CD8-positive, alpha-beta memory T cell (primary cell): ENCODE results near the gene PTAFR. TPM values are rescaled to one million over a fixed set of nuclear protein-coding genes. Genes with fewer than 3 reads are reported as not detected.

Experiments
- CTCF ChIA-PET: fragments of 350-600 bp; sonication (Branson Sonifier 250); formaldehyde crosslinking; loops from one replicate; lab custom pipeline; 2021; ENCODE audit warnings: antibody characterized with exemption; lab: Charles Lee
- POLR2A ChIA-PET: fragments of 350-600 bp; sonication (Branson Sonifier 250); formaldehyde crosslinking; loops from one replicate; lab custom pipeline; 2021; ENCODE audit warnings: antibody characterized with exemption; lab: Charles Lee
- DNase-seq, 5 donors: peaks; one replicate each; pipeline versions ENCODE4 v3.0.0 to v3.0.0-alpha.2; 2020 to 2022; ENCODE audit warnings: mixed read lengths in 1 of 5
- H3K27ac ChIP-seq: one replicate; pipeline ENCODE4 v1.7.0; 2013; ENCODE audit warnings: low read depth, mild to moderate bottlenecking, low read length, moderate library complexity
- H3K27me3 ChIP-seq: 2 replicates; pipeline ENCODE4 v1.7.0; 2013; ENCODE audit warnings: low read length, mild to moderate bottlenecking; ENCODE audit not compliant: insufficient read depth, poor library complexity, severe bottlenecking
- H3K36me3 ChIP-seq: 2 replicates; pipeline ENCODE4 v1.7.0; 2013; ENCODE audit warnings: mild to moderate bottlenecking, low read length, moderate library complexity; ENCODE audit not compliant: insufficient read depth
- H3K4me1 ChIP-seq: 2 replicates; pipeline ENCODE4 v1.7.0; 2013; ENCODE audit warnings: mild to moderate bottlenecking, low read length, moderate library complexity; ENCODE audit not compliant: insufficient read depth
- H3K4me3 ChIP-seq: 2 replicates; pipeline ENCODE4 v1.7.0; 2013; ENCODE audit warnings: mild to moderate bottlenecking, low read length
- H3K9me3 ChIP-seq: 2 replicates; pipeline ENCODE4 v1.7.0; 2013; ENCODE audit warnings: mild to moderate bottlenecking, low read length
- H3K27ac Mint-ChIP-seq, 8 donors: one replicate each; pipeline ENCODE4 v1.8.0; 2020 to 2021; ENCODE audit warnings: mixed read lengths in 8 of 8, mild to moderate bottlenecking in 6 of 8, inconsistent platforms in 3 of 8, moderate library complexity in 3 of 8
- H3K27me3 Mint-ChIP-seq, 2 donors: one replicate each; pipeline ENCODE4 v1.8.0; 2020 to 2021; ENCODE audit warnings: mixed read lengths in 2 of 2, mild to moderate bottlenecking in 1 of 2, moderate library complexity in 1 of 2
- H3K36me3 Mint-ChIP-seq, 3 donors: one replicate each; pipeline ENCODE4 v1.8.0; 2020 to 2021; ENCODE audit warnings: mixed read lengths in 3 of 3, inconsistent platforms in 1 of 3, mild to moderate bottlenecking in 1 of 3
- H3K4me1 Mint-ChIP-seq, 3 donors: one replicate each; pipeline ENCODE4 v1.8.0; 2020 to 2021; ENCODE audit warnings: mixed read lengths in 3 of 3, inconsistent platforms in 1 of 3, mild to moderate bottlenecking in 1 of 3
- H3K4me3 Mint-ChIP-seq, 7 donors: one replicate each; pipeline ENCODE4 v1.8.0; 2020 to 2021; ENCODE audit warnings: mixed read lengths in 7 of 7, mild to moderate bottlenecking in 6 of 7, moderate library complexity in 4 of 7, inconsistent platforms in 2 of 7
- H3K9me3 Mint-ChIP-seq, 5 donors: one replicate each; pipeline ENCODE4 v1.8.0; 2020 to 2022; ENCODE audit warnings: mixed read lengths in 5 of 5, mild to moderate bottlenecking in 3 of 5, moderate library complexity in 2 of 5, inconsistent platforms in 1 of 5
- polyA plus RNA-seq: library from polyadenylated mRNA; unstranded; fragments of 300-500 nt; fragmentation: Illumina TruSeq; gene quantifications from one replicate; pipeline ENCODE4 v1.2.3, GENCODE V29; 2021
- total RNA-seq, 2 experiments: library from RNA; stranded (reverse); gene quantifications; one replicate each; pipeline ENCODE4 v1.2.3, GENCODE V29; 2021

Gene PTAFR
- total and polyA plus RNA-seq, 3 experiments from 2014 or later, result 0.58 to 1.1 (median 0.59) TPM

- H3K27ac Mint-ChIP-seq, result no peak overlapping the region
- peaks cover 0 to 2% of the 10 kb centered on the region in 2 donors for H3K27me3 Mint-ChIP-seq
- H3K4me3 Mint-ChIP-seq, result no peak overlapping the region
- ChIA-PET CTCF (no interaction called here), POLR2A (no interaction called here)
- Histone ChIP-seq H3K4me1 (no peaks in the 10 kb centered on the region), H3K36me3 (no peaks in the 10 kb centered on the region), H3K4me3 (no peak overlapping the region), H3K27ac (no peak overlapping the region), H3K9me3 (no peaks in the 10 kb centered on the region), H3K27me3 (no peaks in the 10 kb centered on the region)
- no peak for DNase-seq
- no peaks in the 10 kb centered on the region for H3K4me1 Mint-ChIP-seq
- peaks cover 0 to 3% (median 0%) of the 10 kb centered on the region in 5 donors for H3K9me3 Mint-ChIP-seq
- peaks cover 0 to 5% (median 0%) of the 10 kb centered on the region in 3 donors for H3K36me3 Mint-ChIP-seq
These were observed 40.1 kb downstream of the PTAFR start for GRCh38 chr1:28136169-28136921.

- Histone ChIP-seq H3K9me3 (no peaks in the 10 kb centered on the region), H3K36me3 (no peaks in the 10 kb centered on the region), H3K27me3 (no peaks in the 10 kb centered on the region), H3K4me1 (no peaks in the 10 kb centered on the region), H3K27ac (no peak overlapping the region), H3K4me3 (no peak overlapping the region)
- CTCF ChIA-PET, result no interaction called here
- Mint-ChIP-seq H3K36me3 (peaks cover 0 to 5% (median 0%) of the 10 kb centered on the region in 3 donors), H3K27me3 (peaks cover 0 to 2% of the 10 kb centered on the region in 2 donors), H3K27ac (no peak overlapping the region), H3K4me3 (no peak overlapping the region), H3K9me3 (peaks cover 0 to 3% (median 0%) of the 10 kb centered on the region in 5 donors), H3K4me1 (no peaks in the 10 kb centered on the region)
- DNase-seq, result no peak
- POLR2A ChIA-PET, result no interaction called here
These were observed 40.9 kb downstream of the PTAFR start for GRCh38 chr1:28135371-28136168.

- Mint-ChIP-seq H3K4me1 (no peaks in the 10 kb centered on the region), H3K27me3 (peaks cover 0 to 2% of the 10 kb centered on the region in 2 donors), H3K36me3 (peaks cover 0 to 5% (median 0%) of the 10 kb centered on the region in 3 donors), H3K4me3 (no peak overlapping the region), H3K27ac (no peak overlapping the region), H3K9me3 (peaks cover 0 to 3% (median 0%) of the 10 kb centered on the region in 5 donors)
- Histone ChIP-seq H3K27ac (no peak overlapping the region), H3K9me3 (no peaks in the 10 kb centered on the region), H3K4me1 (no peaks in the 10 kb centered on the region), H3K4me3 (no peak overlapping the region), H3K27me3 (no peaks in the 10 kb centered on the region), H3K36me3 (no peaks in the 10 kb centered on the region)
- ChIA-PET CTCF (no interaction called here), POLR2A (no interaction called here)
- no peak for DNase-seq
These were observed 41.8 kb downstream of the PTAFR start for GRCh38 chr1:28134651-28135207.

- Histone ChIP-seq H3K36me3 (no peaks in the 10 kb centered on the region), H3K4me1 (no peaks in the 10 kb centered on the region), H3K27me3 (no peaks in the 10 kb centered on the region), H3K9me3 (no peaks in the 10 kb centered on the region), H3K4me3 (no peak overlapping the region), H3K27ac (no peak overlapping the region)
- no peak for DNase-seq
- ChIA-PET POLR2A (interaction anchor here (0.7 to 1.0 kb wide), 2 partner anchors 67 to 119 kb away, joined by 5 to 8 read pairs; no protein-coding TSS in a partner anchor), CTCF (no interaction called here)
- no peaks in the 10 kb centered on the region for H3K4me1 Mint-ChIP-seq
- no peak overlapping the region for H3K4me3 Mint-ChIP-seq
- no peak overlapping the region for H3K27ac Mint-ChIP-seq
- peaks cover 0 to 3% (median 0%) of the 10 kb centered on the region in 5 donors for H3K9me3 Mint-ChIP-seq
- H3K36me3 Mint-ChIP-seq, result peaks cover 0 to 5% (median 0%) of the 10 kb centered on the region in 3 donors
- H3K27me3 Mint-ChIP-seq, result peaks cover 6 to 7% of the 10 kb centered on the region in 2 donors
These were observed 44.0 kb downstream of the PTAFR start for GRCh38 chr1:28132171-28133167.

GRCh38 chr1:28130901-28131300, 45.6 kb downstream of the PTAFR start:
- Histone ChIP-seq H3K9me3 (no peaks in the 10 kb centered on the region), H3K4me3 (no peak overlapping the region), H3K36me3 (no peaks in the 10 kb centered on the region), H3K27ac (no peak overlapping the region), H3K27me3 (no peaks in the 10 kb centered on the region), H3K4me1 (no peaks in the 10 kb centered on the region)
- Mint-ChIP-seq H3K9me3 (peaks cover 0 to 3% (median 0%) of the 10 kb centered on the region in 5 donors), H3K36me3 (peaks cover 0 to 5% (median 0%) of the 10 kb centered on the region in 3 donors), H3K4me3 (no peak overlapping the region), H3K27me3 (peaks cover 7 to 16% of the 10 kb centered on the region in 2 donors), H3K27ac (no peak overlapping the region), H3K4me1 (no peaks in the 10 kb centered on the region)
- ChIA-PET CTCF (no interaction called here), POLR2A (no interaction called here)
- no peak for DNase-seq

- Mint-ChIP-seq H3K4me1 (no peaks in the 10 kb centered on the region), H3K27ac (no peak overlapping the region), H3K27me3 (peaks cover 7 to 24% of the 10 kb centered on the region in 2 donors), H3K4me3 (no peak overlapping the region), H3K9me3 (peaks cover 0 to 3% (median 0%) of the 10 kb centered on the region in 5 donors), H3K36me3 (peaks cover 0 to 5% (median 0%) of the 10 kb centered on the region in 3 donors)
- no peak overlapping the region for H3K27ac ChIP-seq
- peaks cover 3% of the 10 kb centered on the region for H3K27me3 ChIP-seq
- H3K9me3 ChIP-seq, result no peaks in the 10 kb centered on the region
- H3K36me3 ChIP-seq, result no peaks in the 10 kb centered on the region
- H3K4me3 ChIP-seq, result no peak overlapping the region
- ChIA-PET CTCF (no interaction called here), POLR2A (no interaction called here)
- H3K4me1 ChIP-seq, result no peaks in the 10 kb centered on the region
- no peak for DNase-seq
These were observed 47.3 kb downstream of the PTAFR start for GRCh38 chr1:28129150-28129549.

GRCh38 chr1:28127617-28128257, 48.8 kb downstream of the PTAFR start:
- H3K27me3 ChIP-seq, result peaks cover 3% of the 10 kb centered on the region
- no peak overlapping the region for H3K4me3 Mint-ChIP-seq
- no peaks in the 10 kb centered on the region for H3K9me3 ChIP-seq
- H3K27ac ChIP-seq, result no peak overlapping the region
- peak overlapping the region in 1 of 8 donors; percentile 32 for H3K27ac Mint-ChIP-seq
- ChIA-PET CTCF (no interaction called here), POLR2A (no interaction called here)
- H3K4me1 Mint-ChIP-seq, result no peaks in the 10 kb centered on the region
- H3K4me1 ChIP-seq, result no peaks in the 10 kb centered on the region
- no peak overlapping the region for H3K4me3 ChIP-seq
- no peaks in the 10 kb centered on the region for H3K9me3 Mint-ChIP-seq
- no peaks in the 10 kb centered on the region for H3K36me3 Mint-ChIP-seq
- DNase-seq, result no peak
- no peaks in the 10 kb centered on the region for H3K36me3 ChIP-seq
- H3K27me3 Mint-ChIP-seq, result peaks cover 7 to 30% of the 10 kb centered on the region in 2 donors
